H1 (cell line): ENCODE measurements around the gene TMEM269. TPM values are rescaled to one million over a fixed set of nuclear protein-coding genes. Genes with fewer than 3 reads are reported as not detected.

Source experiments
- CTCF ChIA-PET: fragments of 300-600 bp; sonication (Branson Sonifier 250); formaldehyde crosslinking; loops from one replicate; lab custom pipeline; 2021; ENCODE audit not compliant: partially characterized antibody; lab: Charles Lee
- POLR2A ChIA-PET: fragments of 300-600 bp; sonication (Branson Sonifier 250); formaldehyde crosslinking; loops from one replicate; lab custom pipeline; 2021; ENCODE audit warnings: inconsistent platforms; ENCODE audit not compliant: partially characterized antibody; lab: Charles Lee
- DNase-seq, 2 experiments: peaks; one replicate each; pipeline versions ENCODE4 v3.0.0 to v3.0.0-alpha.2; 2010 to 2022; ENCODE audit warnings: low spot score in 2 of 2, low read depth in 1 of 2, mixed read lengths in 1 of 2
- FAIRE-seq: peaks from 2 replicates; lab custom pipeline; 2011; peaks lifted over from hg19 to GRCh38; lab: Jason Lieb, UNC
- H2AFZ ChIP-seq: 2 replicates; pipeline ENCODE4 v1.8.1; 2012; ENCODE audit warnings: low read length, inconsistent platforms
- H2AK5ac ChIP-seq: 2 replicates; pipeline ENCODE4 v1.6.1; 2013; ENCODE audit warnings: low read depth, low read length
- H2BK120ac ChIP-seq: replicated peaks from 2 replicates; pipeline ENCODE3; 2013; ENCODE audit warnings: low read depth, low read length, inconsistent platforms
- H2BK12ac ChIP-seq: 2 replicates; pipeline ENCODE4 v1.6.1; 2013; ENCODE audit warnings: low read depth, low read length
- H2BK15ac ChIP-seq: 2 replicates; pipeline ENCODE4 v1.6.1; 2013; ENCODE audit warnings: low read length
- H2BK20ac ChIP-seq: 2 replicates; pipeline ENCODE4 v1.6.1; 2013; ENCODE audit warnings: low read length
- H2BK5ac ChIP-seq: 2 replicates; pipeline ENCODE4 v1.6.1; 2013; ENCODE audit warnings: low read depth, low read length
- H3K14ac ChIP-seq: 2 replicates; pipeline ENCODE4 v1.6.1; 2013; ENCODE audit warnings: inconsistent platforms; ENCODE audit not compliant: insufficient read length
- H3K18ac ChIP-seq: 2 replicates; pipeline ENCODE4 v1.6.1; 2013; ENCODE audit warnings: low read length; ENCODE audit errors: extremely low read depth
- H3K23ac ChIP-seq: 2 replicates; pipeline ENCODE4 v1.6.1; 2013; ENCODE audit warnings: inconsistent platforms; ENCODE audit not compliant: insufficient read length
- H3K23me2 ChIP-seq: 2 replicates; pipeline ENCODE4 v1.6.1; 2013; ENCODE audit warnings: low read depth, low read length
- H3K27ac ChIP-seq: 2 replicates; pipeline ENCODE4 v1.6.1; 2011; ENCODE audit warnings: low read depth, low read length, inconsistent platforms
- H3K27me3 ChIP-seq, 4 experiments: replicated peaks in 1 of 4; 1 replicate in 1 of 4; 2 replicates in 3 of 4; pipeline versions ENCODE4 v1.6.1 to v1.8.1; 2011 to 2013; ENCODE audit warnings: low read length in 3 of 4, mild to moderate bottlenecking in 3 of 4, inconsistent platforms in 2 of 4, mixed read lengths in 2 of 4, moderate library complexity in 1 of 4; ENCODE audit not compliant: control insufficient read depth in 3 of 4, insufficient read depth in 3 of 4; ENCODE audit errors: extremely low read depth in 1 of 4
- H3K36me3 ChIP-seq, 4 experiments: 2 replicates each; pipeline versions ENCODE4 v1.6.1 to v1.8.1; 2011 to 2013; ENCODE audit warnings: mild to moderate bottlenecking in 4 of 4, low read length in 3 of 4, moderate library complexity in 2 of 4, control low read depth in 1 of 4, inconsistent platforms in 1 of 4; ENCODE audit not compliant: insufficient read depth in 4 of 4, control insufficient read depth in 2 of 4
- H3K4ac ChIP-seq: replicated peaks from 2 replicates; pipeline ENCODE3; 2013; ENCODE audit warnings: low read length, low read depth, mixed read lengths, inconsistent platforms; ENCODE audit not compliant: insufficient read length
- H3K4me1 ChIP-seq, 4 experiments: replicated peaks in 1 of 4; 1 replicate in 1 of 4; 2 replicates in 3 of 4; pipeline versions ENCODE4 v1.6.1 to v1.8.1; 2011 to 2013; ENCODE audit warnings: low read length in 3 of 4, inconsistent platforms in 2 of 4, mixed read lengths in 1 of 4; ENCODE audit not compliant: insufficient read depth in 4 of 4, control insufficient read depth in 3 of 4
- H3K4me2 ChIP-seq, 2 experiments: 2 replicates each; pipeline versions ENCODE4 v1.6.1 to v1.8.1; 2011 to 2013; ENCODE audit warnings: low read depth in 2 of 2, low read length in 2 of 2, control low read depth in 1 of 2, inconsistent platforms in 1 of 2, mild to moderate bottlenecking in 1 of 2; ENCODE audit not compliant: insufficient read depth in 1 of 2
- H3K4me3 ChIP-seq, 4 experiments: fragments of 200-600, 300-600 bp in 1 of 4; sonication (generic), shearing (Covaris generic), sonication (Bioruptor Twin) in 1 of 4; 2 replicates each; pipeline versions ENCODE4 v1.5.1 to v1.8.1; 2011 to 2016; ENCODE audit warnings: low read length in 4 of 4, low read depth in 3 of 4, control low read depth in 2 of 4, inconsistent platforms in 2 of 4, mild to moderate bottlenecking in 2 of 4, mixed read lengths in 1 of 4, moderate library complexity in 1 of 4; ENCODE audit not compliant: insufficient read depth in 2 of 4; ENCODE audit errors: extremely low read depth in 1 of 4
- H3K56ac ChIP-seq: replicated peaks from 2 replicates; pipeline ENCODE3; 2013; ENCODE audit warnings: low read depth, mild to moderate bottlenecking, mixed read lengths, low read length, inconsistent platforms; ENCODE audit not compliant: insufficient read length
- H3K79me1 ChIP-seq: 2 replicates; pipeline ENCODE4 v1.6.1; 2013; ENCODE audit warnings: low read depth, low read length, control low read depth
- H3K79me2 ChIP-seq, 2 experiments: 2 replicates each; pipeline versions ENCODE4 v1.6.1 to v1.8.1; 2012 to 2013; ENCODE audit warnings: low read length in 2 of 2, mild to moderate bottlenecking in 2 of 2, inconsistent platforms in 1 of 2; ENCODE audit not compliant: insufficient read depth in 2 of 2, control insufficient read depth in 1 of 2
- H3K9ac ChIP-seq, 4 experiments: replicated peaks in 1 of 4; 1 replicate in 1 of 4; 2 replicates in 3 of 4; pipeline versions ENCODE4 v1.6.1 to v1.8.1; 2011 to 2013; ENCODE audit warnings: low read depth in 3 of 4, low read length in 3 of 4, control low read depth in 2 of 4, mild to moderate bottlenecking in 2 of 4, moderate library complexity in 2 of 4, inconsistent platforms in 1 of 4; ENCODE audit errors: extremely low read depth in 1 of 4
- H3K9me3 ChIP-seq, 2 experiments: 2 replicates each; pipeline versions ENCODE4 v1.6.1 to v1.8.1; 2012 to 2013; ENCODE audit warnings: mild to moderate bottlenecking in 2 of 2, moderate library complexity in 2 of 2, control low read depth in 1 of 2, inconsistent platforms in 1 of 2, low read depth in 1 of 2, low read length in 1 of 2, mixed read lengths in 1 of 2; ENCODE audit not compliant: insufficient read depth in 2 of 2
- H4K20me1 ChIP-seq, 2 experiments: replicated peaks in 1 of 2; 2 replicates each; pipeline versions ENCODE3 to v1.8.1; 2011 to 2013; ENCODE audit warnings: inconsistent platforms in 2 of 2, low read length in 2 of 2, mild to moderate bottlenecking in 1 of 2; ENCODE audit not compliant: insufficient read depth in 2 of 2, control insufficient read depth in 1 of 2
- H4K5ac ChIP-seq: 2 replicates; pipeline ENCODE4 v1.6.1; 2013; ENCODE audit warnings: low read length, low read depth, mixed read lengths, inconsistent platforms; ENCODE audit not compliant: insufficient read length
- H4K8ac ChIP-seq: 2 replicates; pipeline ENCODE4 v1.8.0; 2013; ENCODE audit warnings: mild to moderate bottlenecking, moderate library complexity, low read length, inconsistent platforms; ENCODE audit not compliant: insufficient read depth; ENCODE audit errors: extremely low read depth
- H4K91ac ChIP-seq: replicated peaks from 2 replicates; pipeline ENCODE3; 2013; ENCODE audit warnings: low read length, mixed read lengths, inconsistent platforms; ENCODE audit not compliant: insufficient read length
- BACH1 ChIP-seq: IDR thresholded peaks from 2 replicates; pipeline ENCODE4 v1.6.1; 2012; ENCODE audit warnings: low read length, improper control_type of control experiment
- BRCA1 ChIP-seq: IDR thresholded peaks from 2 replicates; pipeline ENCODE4 v1.6.1; 2012; ENCODE audit warnings: low read depth, low read length, improper control_type of control experiment
- CHD1 ChIP-seq: IDR thresholded peaks from 2 replicates; pipeline ENCODE4 v1.6.1; 2012; ENCODE audit warnings: low read depth, low read length, improper control_type of control experiment
- KDM5A ChIP-seq: fragments of 200-600 bp; IDR thresholded peaks from 2 replicates; pipeline ENCODE4 v1.7.1; 2012; ENCODE audit warnings: mild to moderate bottlenecking, low read length, inconsistent platforms, mixed read lengths
- MAX ChIP-seq: IDR thresholded peaks from 2 replicates; pipeline ENCODE4 v1.6.1; 2012; ENCODE audit warnings: inconsistent platforms
- PHF8 ChIP-seq: fragments of 200-600 bp; sonication (generic); conservative IDR thresholded peaks from 2 replicates; pipeline ENCODE4 v1.7.1; 2012; ENCODE audit warnings: low read depth, mild to moderate bottlenecking, inconsistent platforms, low read length, moderate library complexity
- RAD21 ChIP-seq, 2 experiments: IDR thresholded peaks in 1 of 2; conservative IDR thresholded peaks in 1 of 2; 2 replicates each; pipeline ENCODE4 v1.6.1; 2011; ENCODE audit warnings: low read depth in 2 of 2, low read length in 2 of 2, improper control_type of control experiment in 1 of 2, inconsistent platforms in 1 of 2, mild to moderate bottlenecking in 1 of 2, moderate library complexity in 1 of 2
- RNF2 ChIP-seq: fragments of 200-900, 300-1000 bp; sonication (generic); IDR thresholded peaks from 2 replicates; pipeline ENCODE4 v1.7.1; 2016; ENCODE audit warnings: borderline replicate concordance, low read depth, mild to moderate bottlenecking, antibody characterized with exemption, low read length; ENCODE audit not compliant: poor library complexity, severe bottlenecking; ENCODE audit errors: missing control alignments
- SAP30 ChIP-seq: fragments of 300-600 bp; sonication (generic); IDR thresholded peaks from 2 replicates; pipeline ENCODE4 v1.7.1; 2012; ENCODE audit warnings: low read length, moderate library complexity, mild to moderate bottlenecking, inconsistent platforms; ENCODE audit not compliant: insufficient read depth, insufficient replicate concordance
- WGBS, 2 experiments: shearing (Covaris generic) in 1 of 2; methylation state at CpG; one replicate each; pipeline versions ENCODE4 v1.1.6 to v1.1.7; 2013 to 2015; ENCODE audit warnings: low lambda C conversion rate in 2 of 2, mixed read lengths in 2 of 2, inconsistent platforms in 1 of 2, low coverage in 1 of 2, missing lambda C conversion rate in 1 of 2; ENCODE audit not compliant: insufficient replicate concordance in 2 of 2, insufficient coverage in 1 of 2, insufficient read length in 1 of 2; ENCODE audit errors: extremely low coverage in 1 of 2, missing lambda C conversion rate in 1 of 2; 5-methylcytosine and 5-hydroxymethylcytosine counted together
- polyA plus RNA-seq, 7 experiments: library from polyadenylated mRNA; depleted of rRNA in 3 of 7; stranded (reverse) in 5 of 7; unstranded in 2 of 7; fragments of >200 nt in 5 of 7; fragments of 200-250 nt in 2 of 7; gene quantifications; 1 replicate in 5 of 7; 2 replicates in 1 of 7; 4 replicates in 1 of 7; pipeline versions ENCODE4 v1.2.1 to v1.2.3, GENCODE V29; 2011 to 2013; ENCODE audit warnings: missing spikeins in 2 of 7, mixed read lengths in 2 of 7
- total RNA-seq: library from RNA; stranded (reverse); fragmentation: NEBNext Ultra II Directional; extraction: Animal tissue kit (Norgen Biotek cat#: 25700); gene quantifications from 2 replicates; pipeline ENCODE4 v1.2.1, GENCODE V29; 2021

Gene TMEM269
- total and polyA plus RNA-seq, 2 of the 8 experiments (the other 6 are each of a cell fraction or from before 2014, with no cell fraction given), result 0.14 to 0.35 TPM

GRCh38 chr1:42761567-42761966, 23.2 kb upstream of the TMEM269 start:
- ChIA-PET POLR2A (no interaction called here), CTCF (interaction anchor here (1.4 to 1.9 kb wide), 3 partner anchors 10 to 313 kb away, joined by 3 to 7 read pairs (median 3); no protein-coding TSS in a partner anchor)
- Histone ChIP-seq H4K20me1 (peaks cover 0 to 2% of the 10 kb centered on the region in 2 experiments), H3K4me3 (no peak overlapping the region), H2BK120ac (no peak overlapping the region), H3K23me2 (peaks cover 5% of the 10 kb centered on the region), H3K4ac (no peak overlapping the region), H4K91ac (no peak overlapping the region), H3K14ac (no peak overlapping the region), H3K27me3 (no peaks in the 10 kb centered on the region), H3K27ac (no peak overlapping the region), H3K56ac (no peak overlapping the region), H3K36me3 (peaks cover 0 to 21% (median 15%) of the 10 kb centered on the region in 4 experiments; a peak in 6 of 8 replicates), H3K79me1 (no peaks in the 10 kb centered on the region), H2AFZ (no peak overlapping the region), H2BK12ac (no peak overlapping the region), H2BK20ac (no peak overlapping the region), H3K23ac (no peak overlapping the region), H3K9ac (no peak overlapping the region), H2AK5ac (no peak overlapping the region), H3K9me3 (no peaks in the 10 kb centered on the region), H3K18ac (no peak overlapping the region), H3K79me2 (peaks cover 4 to 15% of the 10 kb centered on the region in 2 experiments; a peak in 3 of 4 replicates), H2BK15ac (no peak overlapping the region), H4K5ac (no peak overlapping the region), H3K4me1 (no peaks in the 10 kb centered on the region; a peak in 2 of 7 replicates), H4K8ac (no peak overlapping the region), H3K4me2 (no peak overlapping the region), H2BK5ac (no peak overlapping the region)
- DNase-seq (no peak), FAIRE-seq (no peak)
- WGBS, 2 experiments, result 90% methylated on average over 4 of the region's 4 CpGs; no CpG with 5 or more reads in 1 of the 2 experiments
- no peak for TF ChIP-seq BRCA1
- no peak for TF ChIP-seq MAX
- TF ChIP-seq RAD21 (IDR thresholded peaks at IDR 0.05 in 1 of 2, conservative IDR thresholded peaks at IDR 0.05 in 1 of 2; ENCODE audit: low read depth in 2 of 2, low read length in 2 of 2), result no peak
- TF ChIP-seq CHD1, result no peak
- no peak for TF ChIP-seq SAP30
- no peak for TF ChIP-seq BACH1
- no peak for TF ChIP-seq RNF2
- no peak for TF ChIP-seq PHF8
- no peak for TF ChIP-seq KDM5A
